ENCODE data around the gene SLC44A1.

DNA sequence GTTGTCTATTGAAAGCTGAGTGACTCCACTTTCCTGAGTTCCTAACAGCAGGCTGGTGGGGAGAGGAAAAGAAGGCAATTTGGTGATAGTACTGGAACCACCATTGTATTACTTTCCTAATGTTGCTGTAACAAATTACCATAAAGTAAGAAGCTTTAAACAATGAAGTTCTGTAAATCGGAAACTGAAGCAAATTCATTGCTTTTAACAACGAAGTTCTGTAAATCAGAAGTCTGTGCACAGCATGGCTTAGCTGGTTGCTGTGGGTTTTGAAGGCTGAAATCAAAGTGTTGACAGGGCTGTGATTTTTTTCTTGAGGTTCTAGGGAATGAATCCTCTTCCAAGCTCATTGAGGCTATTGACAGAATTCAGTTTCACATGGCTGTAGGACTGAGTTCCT lies 72.3 kb downstream of the SLC44A1 start:
- TF ChIP-seq, protein P1, sequence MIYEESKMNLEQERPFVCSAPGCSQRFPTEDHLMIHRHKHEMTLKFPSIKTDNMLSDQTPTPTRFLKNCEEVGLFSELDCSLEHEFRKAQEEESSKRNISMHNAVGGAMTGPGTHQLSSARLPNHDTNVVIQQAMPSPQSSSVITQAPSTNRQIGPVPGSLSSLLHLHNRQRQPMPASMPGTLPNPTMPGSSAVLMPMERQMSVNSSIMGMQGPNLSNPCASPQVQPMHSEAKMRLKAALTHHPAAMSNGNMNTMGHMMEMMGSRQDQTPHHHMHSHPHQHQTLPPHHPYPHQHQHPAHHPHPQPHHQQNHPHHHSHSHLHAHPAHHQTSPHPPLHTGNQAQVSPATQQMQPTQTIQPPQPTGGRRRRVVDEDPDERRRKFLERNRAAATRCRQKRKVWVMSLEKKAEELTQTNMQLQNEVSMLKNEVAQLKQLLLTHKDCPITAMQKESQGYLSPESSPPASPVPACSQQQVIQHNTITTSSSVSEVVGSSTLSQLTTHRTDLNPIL (CRISPR knock-in tag; IDR thresholded peaks at IDR 0.05; ENCODE audit: low read depth): no peak
- TF ChIP-seq ARNTL (CRISPR knock-in tag; IDR thresholded peaks at IDR 0.05; ENCODE audit: borderline replicate concordance, low read depth) (no peak), ISL1 (CRISPR knock-in tag; IDR thresholded peaks at IDR 0.05) (no peak), TCF4 (CRISPR knock-in tag; IDR thresholded peaks at IDR 0.05; ENCODE audit: borderline replicate concordance) (no peak), ZFP30 (CRISPR knock-in tag; IDR thresholded peaks at IDR 0.05) (no peak), ZNF8 (CRISPR knock-in tag; IDR thresholded peaks at IDR 0.05) (no peak), OSR1 (CRISPR knock-in tag; IDR thresholded peaks at IDR 0.05) (no peak), ZFP3 (CRISPR knock-in tag; IDR thresholded peaks at IDR 0.05) (no peak)
- TF ChIP-seq, protein P2, sequence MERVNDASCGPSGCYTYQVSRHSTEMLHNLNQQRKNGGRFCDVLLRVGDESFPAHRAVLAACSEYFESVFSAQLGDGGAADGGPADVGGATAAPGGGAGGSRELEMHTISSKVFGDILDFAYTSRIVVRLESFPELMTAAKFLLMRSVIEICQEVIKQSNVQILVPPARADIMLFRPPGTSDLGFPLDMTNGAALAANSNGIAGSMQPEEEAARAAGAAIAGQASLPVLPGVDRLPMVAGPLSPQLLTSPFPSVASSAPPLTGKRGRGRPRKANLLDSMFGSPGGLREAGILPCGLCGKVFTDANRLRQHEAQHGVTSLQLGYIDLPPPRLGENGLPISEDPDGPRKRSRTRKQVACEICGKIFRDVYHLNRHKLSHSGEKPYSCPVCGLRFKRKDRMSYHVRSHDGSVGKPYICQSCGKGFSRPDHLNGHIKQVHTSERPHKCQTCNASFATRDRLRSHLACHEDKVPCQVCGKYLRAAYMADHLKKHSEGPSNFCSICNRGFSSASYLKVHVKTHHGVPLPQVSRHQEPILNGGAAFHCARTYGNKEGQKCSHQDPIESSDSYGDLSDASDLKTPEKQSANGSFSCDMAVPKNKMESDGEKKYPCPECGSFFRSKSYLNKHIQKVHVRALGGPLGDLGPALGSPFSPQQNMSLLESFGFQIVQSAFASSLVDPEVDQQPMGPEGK (CRISPR knock-in tag; IDR thresholded peaks at IDR 0.05; ENCODE audit: borderline replicate concordance): no peak

Measured in SK-N-SH treated with all-trans-retinoic acid at 6 μM for 48 hours (cell line).